Aorta (tissue), 5 donors: ENCODE measurements around the gene PDHX. TPM values are rescaled to one million over a fixed set of nuclear protein-coding genes. Genes with fewer than 3 reads are reported as not detected.

ENCODE experiments used
- ATAC-seq: fragments of 200-7000 bp; cut with Tn5 transposase; one replicate; pipeline ENCODE4 v1.9.1; 2022; ENCODE audit warnings: moderate library complexity; ENCODE audit not compliant: low FRiP score
- DNase-seq, 2 donors: peaks; one replicate each; pipeline ENCODE4 v3.0.0-alpha.2; 2020
- H3K27ac ChIP-seq, 2 donors: one replicate each; pipeline ENCODE4 v1.5.1; 2013; ENCODE audit warnings: low read length in 2 of 2, mild to moderate bottlenecking in 2 of 2, moderate library complexity in 2 of 2, control low read depth in 1 of 2, inconsistent platforms in 1 of 2, low read depth in 1 of 2
- H3K27me3 ChIP-seq, 2 donors: one replicate each; pipeline ENCODE4 v1.6.1; 2013; ENCODE audit warnings: control low read depth in 1 of 2, low read length in 1 of 2, mild to moderate bottlenecking in 1 of 2, moderate library complexity in 1 of 2; ENCODE audit not compliant: insufficient read depth in 2 of 2, control insufficient read depth in 1 of 2
- H3K36me3 ChIP-seq, 2 donors: one replicate each; pipeline ENCODE4 v1.6.1; 2013; ENCODE audit warnings: control low read depth in 1 of 2, low read length in 1 of 2, mild to moderate bottlenecking in 1 of 2; ENCODE audit not compliant: insufficient read depth in 2 of 2, control insufficient read depth in 1 of 2
- H3K4me1 ChIP-seq, 2 donors: one replicate each; pipeline ENCODE4 v1.6.1; 2013; ENCODE audit warnings: low read length in 2 of 2, control low read depth in 1 of 2, mild to moderate bottlenecking in 1 of 2, moderate library complexity in 1 of 2; ENCODE audit not compliant: insufficient read depth in 2 of 2, control insufficient read depth in 1 of 2
- H3K4me3 ChIP-seq, 2 donors: one replicate each; pipeline ENCODE4 v1.5.1; 2013; ENCODE audit warnings: low read length in 2 of 2, control low read depth in 1 of 2, mild to moderate bottlenecking in 1 of 2
- H3K9me3 ChIP-seq: one replicate; pipeline ENCODE4 v1.6.1; 2013; ENCODE audit warnings: mild to moderate bottlenecking, low read length; ENCODE audit not compliant: control insufficient read depth
- WGBS, 2 donors: extraction: QIAGEN DNeasy Blood & Tissue Kit; methylation state at CpG; one replicate each; pipeline ENCODE4 v1.1.7; 2013; 5-methylcytosine and 5-hydroxymethylcytosine counted together
- intact Hi-C, 2 donors: fragments of 100-400 bp; cut with DNase I; formaldehyde crosslinking; loops; one replicate each; pipeline versions ENCODE4 v1.14.2 to v1.15.0; 2022
- polyA plus RNA-seq, 2 donors: library from polyadenylated mRNA; stranded (reverse); fragments of 200-250 nt; gene quantifications; one replicate each; pipeline ENCODE4 v1.2.3, GENCODE V29; 2013
- total RNA-seq, 2 donors: library from RNA; stranded (reverse); fragmentation: NEBNext Ultra II Directional; extraction: Animal tissue kit (Norgen Biotek cat#: 25700); gene quantifications; one replicate each; pipeline ENCODE4 v1.2.1, GENCODE V29; 2021
- donor health status: healthy with polysubstance abuse.
- donor health status: Bipolar disorder and iron deficiency.
- donor health status: DM: no; HTN: no; CAD: no.
- donor health status: DM: no; HTN: no; CAD: no.
- donor health status: DM: yes; HTN: yes; CAD: no.

The PDHX gene
- total and polyA plus RNA-seq, 4 donors: 10.7 to 38.2 (median 22.9) TPM

DNA sequence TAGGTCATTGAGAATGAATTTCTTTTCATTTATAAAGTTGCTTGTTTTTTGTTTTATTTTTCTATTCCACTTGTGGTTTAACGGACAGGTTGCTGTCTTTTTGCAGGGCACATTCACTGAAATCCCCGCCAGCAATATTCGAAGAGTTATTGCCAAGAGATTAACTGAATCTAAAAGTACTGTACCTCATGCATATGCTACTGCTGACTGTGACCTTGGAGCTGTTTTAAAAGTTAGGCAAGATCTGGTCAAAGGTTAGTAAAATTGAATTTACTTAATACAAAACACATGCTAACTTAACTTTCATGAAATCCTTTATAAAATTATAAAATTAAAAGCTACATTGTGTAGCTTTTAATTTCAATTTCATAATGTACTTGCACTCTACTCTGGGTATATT lies 53.6 kb downstream of the PDHX start:
- no peak for ATAC-seq
- DNase-seq: no peak
- 87 to 91% methylated on average over 3 of the region's 3 CpGs for WGBS, 2 donors
- Histone ChIP-seq H3K27ac (no peak overlapping the region), H3K27me3 (no peaks in the 10 kb centered on the region), H3K4me3 (no peak overlapping the region), H3K4me1 (no peaks in the 10 kb centered on the region), H3K36me3 (peaks cover 0 to 2% of the 10 kb centered on the region in 2 donors), H3K9me3 (no peaks in the 10 kb centered on the region)
- intact Hi-C loops: no loop called here

DNA sequence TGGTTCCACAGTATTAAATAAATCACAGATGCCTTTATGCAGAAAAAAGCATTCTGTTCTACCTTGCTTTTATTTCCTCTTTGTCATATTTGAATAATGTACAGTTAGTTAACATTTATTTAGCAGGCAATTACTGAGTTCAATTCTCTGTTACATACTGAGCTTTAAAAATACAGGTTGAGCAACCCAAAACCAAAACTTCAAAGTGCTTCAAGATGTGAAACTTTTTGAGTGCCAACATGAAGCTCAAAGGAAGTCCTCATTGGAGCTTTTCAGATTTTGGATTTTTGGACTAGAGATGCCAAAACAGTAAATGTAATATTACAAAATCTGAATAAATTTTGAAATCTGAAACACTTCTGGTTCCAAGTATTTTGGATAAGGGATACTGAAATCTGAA lies 54.1 kb downstream of the PDHX start:
- DNase-seq (no peak), ATAC-seq (no peak)
- Histone ChIP-seq H3K4me3 (no peak overlapping the region), H3K36me3 (peaks cover 0 to 2% of the 10 kb centered on the region in 2 donors), H3K4me1 (no peaks in the 10 kb centered on the region), H3K9me3 (no peaks in the 10 kb centered on the region), H3K27ac (no peak overlapping the region), H3K27me3 (no peaks in the 10 kb centered on the region)
- intact Hi-C loops: no loop called here

DNA sequence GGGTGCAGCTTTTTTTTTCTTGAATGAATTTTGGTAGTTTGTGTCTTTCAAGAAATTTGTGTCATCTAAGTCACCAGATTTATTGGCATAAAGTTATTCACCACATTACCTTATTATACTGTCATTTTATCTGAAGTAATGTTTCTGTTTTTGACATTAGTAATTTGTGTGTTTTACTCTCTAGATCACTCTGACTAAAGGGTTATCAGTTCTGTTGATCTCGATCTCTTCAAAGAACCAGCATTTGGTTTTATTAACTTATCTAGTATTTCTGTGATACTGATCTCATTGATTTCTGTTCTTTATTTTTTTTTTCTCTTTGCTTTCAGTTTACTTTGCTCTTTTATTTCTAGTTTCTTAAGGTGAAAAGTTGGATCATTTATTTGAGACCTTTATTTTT lies 55.5 kb downstream of the PDHX start:
- WGBS, 2 donors: 96 to 100% methylated on average over 1 of the region's 1 CpG
- no peak overlapping the region for H3K27ac ChIP-seq
- intact Hi-C loops: no loop called here
- H3K4me1 ChIP-seq: no peaks in the 10 kb centered on the region
- peaks cover 0 to 3% of the 10 kb centered on the region in 2 donors for H3K36me3 ChIP-seq
- no peak for DNase-seq
- H3K4me3 ChIP-seq: no peak overlapping the region
- H3K9me3 ChIP-seq: no peaks in the 10 kb centered on the region
- no peaks in the 10 kb centered on the region for H3K27me3 ChIP-seq
- ATAC-seq: no peak

DNA sequence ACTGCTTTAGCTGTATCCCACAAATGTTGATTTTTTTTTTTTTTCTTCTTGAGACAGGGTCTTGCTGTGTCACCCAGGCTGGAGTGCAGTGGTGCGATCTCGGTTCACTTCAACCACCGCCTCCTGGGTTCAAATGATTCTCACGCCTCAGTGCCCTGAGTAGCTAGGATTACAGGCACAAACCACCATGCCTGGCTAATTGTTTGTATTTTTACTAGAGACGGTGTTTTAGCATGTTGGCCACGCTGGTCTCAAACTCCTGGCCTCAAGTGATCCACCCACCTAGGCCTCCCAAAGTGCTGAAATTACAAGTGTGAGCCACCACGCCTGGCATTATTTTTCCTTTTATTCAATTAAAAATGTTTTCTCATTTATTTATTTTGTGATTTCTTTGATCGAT lies 55.9 kb downstream of the PDHX start:
- no peak for ATAC-seq
- Histone ChIP-seq H3K36me3 (peaks cover 0 to 3% of the 10 kb centered on the region in 2 donors), H3K9me3 (no peaks in the 10 kb centered on the region), H3K27me3 (no peaks in the 10 kb centered on the region), H3K4me1 (no peaks in the 10 kb centered on the region), H3K27ac (no peak overlapping the region), H3K4me3 (no peak overlapping the region)
- 97 to 98% methylated on average over 8 of the region's 8 CpGs for WGBS, 2 donors
- no peak for DNase-seq
- intact Hi-C loops: no loop called here

DNA sequence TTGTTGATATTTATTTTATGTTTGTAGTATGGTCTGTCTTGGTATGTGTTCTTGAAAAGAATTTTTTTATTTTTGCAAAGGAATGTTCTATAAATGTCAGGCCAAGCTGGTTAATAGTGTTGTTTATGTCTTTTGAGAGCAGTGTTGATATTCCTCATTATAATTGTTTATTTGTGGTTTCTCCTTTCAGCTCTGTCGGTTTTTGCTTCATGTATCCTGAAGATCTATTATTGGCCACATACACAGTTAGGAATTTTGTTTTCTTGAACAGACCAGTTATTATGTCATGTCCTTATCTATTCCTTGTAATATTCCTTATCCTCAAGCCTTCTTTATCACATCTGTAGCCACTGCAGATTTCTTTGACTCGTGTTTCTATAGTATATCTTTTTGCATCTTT lies 56.5 kb downstream of the PDHX start:
- Histone ChIP-seq H3K4me1 (no peaks in the 10 kb centered on the region), H3K4me3 (no peak overlapping the region), H3K27ac (no peak overlapping the region), H3K9me3 (no peaks in the 10 kb centered on the region), H3K27me3 (no peaks in the 10 kb centered on the region), H3K36me3 (peaks cover 0 to 2% of the 10 kb centered on the region in 2 donors)
- ATAC-seq (no peak), DNase-seq (no peak)
- intact Hi-C loops: no loop called here
- WGBS, 2 donors: 65 to 71% methylated on average over 2 of the region's 2 CpGs

DNA sequence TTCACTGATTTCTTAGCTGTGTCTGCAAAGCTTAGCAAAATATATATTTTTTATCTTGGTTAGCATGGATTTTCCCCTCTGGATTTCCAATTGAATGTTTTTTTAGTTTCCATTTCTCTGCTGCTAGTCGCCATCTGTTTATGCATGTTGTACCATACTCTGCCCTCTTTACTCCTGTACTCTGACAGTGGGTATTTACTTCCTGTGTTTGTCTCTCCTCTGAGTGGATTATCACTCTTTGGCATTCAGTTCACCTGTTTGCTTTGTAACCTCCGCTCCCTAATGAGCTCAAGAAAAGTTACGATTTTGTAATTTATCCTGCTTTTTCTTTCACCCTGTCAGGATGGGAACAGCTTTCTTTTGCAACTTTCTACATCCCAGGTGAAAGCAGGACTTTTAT lies 59.1 kb downstream of the PDHX start:
- Histone ChIP-seq H3K27ac (no peak overlapping the region), H3K9me3 (no peaks in the 10 kb centered on the region), H3K4me1 (no peaks in the 10 kb centered on the region), H3K4me3 (no peak overlapping the region), H3K36me3 (peaks cover 1 to 5% of the 10 kb centered on the region in 2 donors), H3K27me3 (no peaks in the 10 kb centered on the region)
- 82 to 84% methylated on average over 3 of the region's 3 CpGs for WGBS, 2 donors
- intact Hi-C loops: no loop called here
- no peak for ATAC-seq
- DNase-seq: no peak

DNA sequence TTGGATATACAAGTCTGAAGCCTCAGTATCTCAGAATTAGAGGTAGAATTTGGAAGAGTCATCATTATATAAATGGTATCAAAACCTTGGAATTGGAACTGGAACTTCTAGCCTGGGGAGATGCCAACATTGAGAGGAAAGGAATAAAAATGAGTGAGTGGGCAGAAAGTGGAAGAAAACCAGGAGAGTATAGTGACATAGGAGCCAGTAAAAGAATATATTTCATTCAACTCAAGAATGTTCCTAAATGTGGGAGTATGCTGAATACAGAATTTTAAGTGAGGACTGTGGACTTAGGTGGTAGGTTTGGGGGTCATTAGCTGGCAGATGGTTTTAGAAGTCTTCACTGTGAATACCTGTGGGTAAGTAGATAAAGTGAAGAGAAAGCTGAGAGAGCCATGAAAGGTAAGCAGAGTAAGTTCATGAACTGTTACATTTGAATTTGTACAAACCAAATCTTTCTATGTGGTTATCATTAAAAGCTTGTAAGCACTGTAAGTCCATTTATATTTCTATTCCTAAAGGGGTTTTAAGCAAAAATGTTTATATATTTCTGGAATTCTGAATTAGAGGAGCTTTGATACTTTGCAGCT lies 60.2 kb downstream of the PDHX start:
- no peaks in the 10 kb centered on the region for H3K4me1 ChIP-seq
- intact Hi-C loops: no loop called here
- no peaks in the 10 kb centered on the region for H3K27me3 ChIP-seq
- no peak overlapping the region for H3K27ac ChIP-seq
- no peak overlapping the region for H3K4me3 ChIP-seq
- no peaks in the 10 kb centered on the region for H3K9me3 ChIP-seq
- ATAC-seq (no peak), DNase-seq (no peak)
- H3K36me3 ChIP-seq: peaks cover 1 to 5% of the 10 kb centered on the region in 2 donors

DNA sequence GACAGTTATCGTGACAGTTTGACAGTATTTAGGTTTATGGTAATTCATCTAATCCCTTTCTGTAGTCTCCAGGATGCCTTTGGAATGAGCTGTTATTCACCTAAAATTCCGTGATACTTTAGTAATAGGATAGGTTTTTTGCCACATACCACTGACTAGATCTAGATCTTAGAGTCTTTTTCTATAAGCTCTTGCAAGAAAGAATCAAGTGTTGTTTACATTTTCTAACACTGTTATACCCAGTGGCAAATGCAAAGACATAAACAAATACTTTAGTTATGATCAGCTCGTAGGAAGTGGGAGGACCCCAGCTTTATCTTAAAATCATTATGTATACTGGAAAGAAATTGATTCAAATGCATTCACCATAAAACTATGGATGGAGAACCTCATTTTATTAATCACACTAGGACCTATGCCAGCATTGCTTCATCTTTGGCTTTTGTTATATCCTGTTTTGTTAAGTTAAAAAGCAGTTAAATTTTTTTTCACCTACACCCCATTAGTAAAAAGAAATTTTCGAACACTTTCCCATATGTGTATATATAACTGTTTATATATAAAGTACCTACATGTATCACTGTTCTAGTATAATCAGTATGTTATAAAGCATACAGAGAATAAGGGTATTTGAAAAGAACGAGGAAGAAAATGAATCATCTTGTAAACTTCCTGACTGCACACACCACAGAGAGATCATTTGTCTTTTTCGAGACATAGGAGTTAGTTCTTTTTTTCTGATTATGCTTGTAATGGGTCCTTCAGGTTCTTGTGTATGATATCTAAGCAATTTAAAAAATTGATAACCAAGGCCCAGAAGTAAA lies 60.9 kb downstream of the PDHX start:
- ATAC-seq (no peak), DNase-seq (no peak)
- 56 to 57% methylated on average over 6 of the region's 6 CpGs for WGBS, 2 donors
- Histone ChIP-seq H3K9me3 (no peaks in the 10 kb centered on the region), H3K27me3 (no peaks in the 10 kb centered on the region), H3K4me3 (no peak overlapping the region), H3K4me1 (no peaks in the 10 kb centered on the region), H3K27ac (no peak overlapping the region), H3K36me3 (peaks cover 1 to 5% of the 10 kb centered on the region in 2 donors)
- intact Hi-C loops: no loop called here
